ENCODE measurements around the gene NUP210L. TPM values are rescaled to one million over a fixed set of nuclear protein-coding genes. Genes with fewer than 3 reads are reported as not detected.

The NUP210L gene
- total RNA-seq, 2 donors from 2014 or later, result 0.14 to 0.41 TPM

- Histone ChIP-seq H3K27me3 (replicated peaks; ENCODE audit: insufficient read depth) (no peaks in the 10 kb centered on the region), H3K4me1 (ENCODE audit: control insufficient read depth in 1 of 2, low read depth in 2 of 2) (no peaks in the 10 kb centered on the region), H3K27ac (no peak overlapping the region), H3K4me3 (no peak overlapping the region), H3K36me3 (no peaks in the 10 kb centered on the region), H3K9me3 (no peaks in the 10 kb centered on the region)
- DNase-seq (ENCODE audit: low spot score) (no peak), ATAC-seq (ENCODE audit: insufficient number of reproducible peaks, low FRiP score, low read depth) (no peak)
- TF ChIP-seq, protein P1, sequence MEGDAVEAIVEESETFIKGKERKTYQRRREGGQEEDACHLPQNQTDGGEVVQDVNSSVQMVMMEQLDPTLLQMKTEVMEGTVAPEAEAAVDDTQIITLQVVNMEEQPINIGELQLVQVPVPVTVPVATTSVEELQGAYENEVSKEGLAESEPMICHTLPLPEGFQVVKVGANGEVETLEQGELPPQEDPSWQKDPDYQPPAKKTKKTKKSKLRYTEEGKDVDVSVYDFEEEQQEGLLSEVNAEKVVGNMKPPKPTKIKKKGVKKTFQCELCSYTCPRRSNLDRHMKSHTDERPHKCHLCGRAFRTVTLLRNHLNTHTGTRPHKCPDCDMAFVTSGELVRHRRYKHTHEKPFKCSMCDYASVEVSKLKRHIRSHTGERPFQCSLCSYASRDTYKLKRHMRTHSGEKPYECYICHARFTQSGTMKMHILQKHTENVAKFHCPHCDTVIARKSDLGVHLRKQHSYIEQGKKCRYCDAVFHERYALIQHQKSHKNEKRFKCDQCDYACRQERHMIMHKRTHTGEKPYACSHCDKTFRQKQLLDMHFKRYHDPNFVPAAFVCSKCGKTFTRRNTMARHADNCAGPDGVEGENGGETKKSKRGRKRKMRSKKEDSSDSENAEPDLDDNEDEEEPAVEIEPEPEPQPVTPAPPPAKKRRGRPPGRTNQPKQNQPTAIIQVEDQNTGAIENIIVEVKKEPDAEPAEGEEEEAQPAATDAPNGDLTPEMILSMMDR (IDR thresholded peaks at IDR 0.05), result no peak
Observed at GRCh38 chr1:154097873-154098272, 57.0 kb downstream of the NUP210L start.

GRCh38 chr1:154095456-154096060, 59.3 kb downstream of the NUP210L start:
- Histone ChIP-seq H3K4me3 (no peak overlapping the region), H3K36me3 (no peaks in the 10 kb centered on the region), H3K27ac (no peak overlapping the region), H3K9me3 (no peaks in the 10 kb centered on the region), H3K27me3 (replicated peaks; ENCODE audit: insufficient read depth) (no peaks in the 10 kb centered on the region), H3K4me1 (ENCODE audit: control insufficient read depth in 1 of 2, low read depth in 2 of 2) (no peaks in the 10 kb centered on the region)
- TF ChIP-seq, protein P1 (IDR thresholded peaks at IDR 0.05), result no peak
- no peak for DNase-seq (ENCODE audit: low spot score)
- ATAC-seq (ENCODE audit: insufficient number of reproducible peaks, low FRiP score, low read depth), result no peak

DNA sequence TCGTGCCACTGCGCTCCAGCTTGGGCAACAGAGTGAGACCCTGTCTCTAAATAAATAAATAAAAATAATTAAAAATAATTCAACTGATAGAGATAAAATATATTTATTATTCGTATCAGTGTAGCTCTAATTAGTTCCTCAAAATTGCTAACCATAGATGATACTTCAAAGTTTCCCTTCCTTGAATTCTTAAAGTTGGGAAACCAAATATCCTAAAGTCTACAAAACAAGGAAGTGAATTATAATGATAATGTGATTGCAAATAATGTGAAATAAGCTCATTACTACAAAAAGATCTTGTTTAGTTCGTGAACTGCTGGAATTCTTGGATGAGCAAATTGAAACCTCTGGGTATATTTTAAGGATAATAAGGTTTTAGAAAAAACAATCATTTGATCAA, 60.5 kb downstream of the NUP210L start:
- no peak overlapping the region for H3K4me3 ChIP-seq
- TF ChIP-seq, protein P1 (IDR thresholded peaks at IDR 0.05), result no peak
- H3K27ac ChIP-seq, result no peak overlapping the region
- no peaks in the 10 kb centered on the region for H3K4me1 ChIP-seq (ENCODE audit: control insufficient read depth in 1 of 2, low read depth in 2 of 2)
- H3K36me3 ChIP-seq, result no peaks in the 10 kb centered on the region
- H3K27me3 ChIP-seq (replicated peaks; ENCODE audit: insufficient read depth), result no peaks in the 10 kb centered on the region
- no peaks in the 10 kb centered on the region for H3K9me3 ChIP-seq
- DNase-seq (ENCODE audit: low spot score) (no peak), ATAC-seq (ENCODE audit: insufficient number of reproducible peaks, low FRiP score, low read depth) (no peak)

GRCh38 chr1:154093699-154094098, 61.2 kb downstream of the NUP210L start:
- TF ChIP-seq, protein P1 (IDR thresholded peaks at IDR 0.05), result no peak
- Histone ChIP-seq H3K27ac (no peak overlapping the region), H3K4me3 (no peak overlapping the region), H3K27me3 (replicated peaks; ENCODE audit: insufficient read depth) (no peaks in the 10 kb centered on the region), H3K36me3 (no peaks in the 10 kb centered on the region), H3K4me1 (ENCODE audit: control insufficient read depth in 1 of 2, low read depth in 2 of 2) (no peaks in the 10 kb centered on the region), H3K9me3 (no peaks in the 10 kb centered on the region)
- no peak for DNase-seq (ENCODE audit: low spot score)
- ATAC-seq (ENCODE audit: insufficient number of reproducible peaks, low FRiP score, low read depth), result no peak

DNA sequence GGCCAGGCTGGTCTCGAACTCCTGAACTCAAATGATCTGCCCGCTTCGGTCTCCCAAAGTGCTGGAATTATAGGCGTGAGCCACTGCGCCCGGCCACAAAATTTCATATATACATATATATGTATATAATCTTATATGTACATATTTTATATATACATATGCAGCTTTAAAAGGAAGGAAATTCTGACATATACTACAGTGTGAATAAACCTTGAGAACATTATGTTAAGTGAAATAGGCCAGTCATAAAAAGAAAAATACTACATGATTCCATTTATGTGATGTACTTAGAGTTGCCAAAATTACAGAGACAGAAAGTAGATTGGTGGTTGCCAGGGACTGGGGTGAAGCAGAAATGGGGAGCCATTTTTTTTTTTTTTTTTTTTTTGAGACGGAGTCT, 63.2 kb downstream of the NUP210L start:
- TF ChIP-seq, protein P1 (IDR thresholded peaks at IDR 0.05), result no peak
- H3K27ac ChIP-seq, result no peak overlapping the region
- no peak overlapping the region for H3K4me3 ChIP-seq
- no peaks in the 10 kb centered on the region for H3K4me1 ChIP-seq (ENCODE audit: control insufficient read depth in 1 of 2, low read depth in 2 of 2)
- H3K9me3 ChIP-seq, result no peaks in the 10 kb centered on the region
- no peak for ATAC-seq (ENCODE audit: insufficient number of reproducible peaks, low FRiP score, low read depth)
- DNase-seq (ENCODE audit: low spot score), result no peak
- no peaks in the 10 kb centered on the region for H3K36me3 ChIP-seq
- H3K27me3 ChIP-seq (replicated peaks; ENCODE audit: insufficient read depth), result no peaks in the 10 kb centered on the region
